HEK293 (cell line): Measurements from ENCODE around the gene CYB5D1.

Experiments
- CTCF ChIA-PET: fragments of 350-600 bp; formaldehyde crosslinking; extraction: SDS; loops from one replicate; lab custom pipeline; 2021; ENCODE audit warnings: antibody characterized with exemption; lab: Yijun Ruan, JAX
- POLR2A ChIA-PET: fragments of 300-600 bp; formaldehyde crosslinking; extraction: SDS; loops from one replicate; lab custom pipeline; 2020; ENCODE audit warnings: antibody characterized with exemption, inconsistent platforms; lab: Yijun Ruan, JAX
- H3K27ac ChIP-seq: fragments of 200-500 bp; sonication (Bioruptor generic); 2 replicates; pipeline ENCODE4 v1.5.1; 2014; ENCODE audit warnings: low read depth, low read length, control low read depth, inconsistent platforms; ENCODE audit errors: extremely low read depth
- H3K36me3 ChIP-seq, 2 experiments: fragments of 200-500 bp in 1 of 2; sonication (Bioruptor generic) in 1 of 2; 1 replicate in 1 of 2; 2 replicates in 1 of 2; pipeline ENCODE4 v1.5.1; 2014 to 2017; ENCODE audit warnings: inconsistent platforms in 2 of 2, low read length in 2 of 2; ENCODE audit not compliant: control insufficient read depth in 2 of 2, insufficient read depth in 1 of 2
- H3K4me1 ChIP-seq: fragments of 200-500 bp; sonication (Bioruptor generic); 2 replicates; pipeline ENCODE4 v1.5.1; 2014; ENCODE audit warnings: mild to moderate bottlenecking, low read length, inconsistent platforms; ENCODE audit not compliant: control insufficient read depth, insufficient read depth
- H3K4me3 ChIP-seq: 2 replicates; pipeline ENCODE4 v1.5.1; 2011; ENCODE audit warnings: low read depth, mild to moderate bottlenecking, control low read depth, low read length, moderate library complexity
- H3K9me3 ChIP-seq: fragments of 200-500 bp; sonication (Bioruptor generic); 2 replicates; pipeline ENCODE4 v1.5.1; 2014; ENCODE audit warnings: low read depth, low read length, inconsistent platforms; ENCODE audit not compliant: control insufficient read depth, insufficient read depth
- BCL11B ChIP-seq: fragments of 450-650 bp; formaldehyde crosslinking; IDR thresholded peaks from 2 replicates; pipeline ENCODE4 v1.5.1; 2016; ENCODE audit warnings: low read depth, missing biosample characterization, missing genetic modification characterization
- IKZF3 ChIP-seq: fragments of 450-650 bp; IDR thresholded peaks from 2 replicates; pipeline ENCODE4 v1.5.0; 2018; ENCODE audit warnings: missing biosample characterization, mild to moderate bottlenecking, missing genetic modification characterization, moderate library complexity
- KLF10 ChIP-seq: fragments of 450-650 bp; IDR thresholded peaks from 2 replicates; pipeline ENCODE4 v1.5.1; 2018; ENCODE audit warnings: missing biosample characterization, mild to moderate bottlenecking, missing genetic modification characterization
- KLF16 ChIP-seq: fragments of 450-650 bp; formaldehyde crosslinking; IDR thresholded peaks from 2 replicates; pipeline ENCODE4 v1.5.1; 2017; ENCODE audit warnings: missing biosample characterization, missing genetic modification characterization
- PRDM1 ChIP-seq: fragments of 450-650 bp; formaldehyde crosslinking; IDR thresholded peaks from 2 replicates; pipeline ENCODE4; 2016; ENCODE audit warnings: missing biosample characterization, missing genetic modification characterization
- PRDM10 ChIP-seq: fragments of 450-650 bp; formaldehyde crosslinking; IDR thresholded peaks from 2 replicates; pipeline ENCODE4 v1.5.1; 2016; ENCODE audit warnings: missing biosample characterization, missing genetic modification characterization
- SP3 ChIP-seq: fragments of 450-650 bp; formaldehyde crosslinking; IDR thresholded peaks from 2 replicates; pipeline ENCODE4 v1.5.1; 2016; ENCODE audit warnings: missing biosample characterization, missing genetic modification characterization
- ZBTB17 ChIP-seq: fragments of 450-650 bp; formaldehyde crosslinking; IDR thresholded peaks from 2 replicates; pipeline ENCODE4 v1.5.1; 2016; ENCODE audit warnings: missing biosample characterization, missing genetic modification characterization
- ZNF184 ChIP-seq: fragments of 450-650 bp; IDR thresholded peaks from 2 replicates; pipeline ENCODE4 v1.5.1; 2018; ENCODE audit warnings: missing biosample characterization, mild to moderate bottlenecking, missing genetic modification characterization
- ZNF324 ChIP-seq: fragments of 450-650 bp; formaldehyde crosslinking; IDR thresholded peaks from 2 replicates; pipeline ENCODE4 v1.5.1; 2016; ENCODE audit warnings: missing biosample characterization, missing genetic modification characterization
- ZNF423 ChIP-seq: fragments of 450-650 bp; formaldehyde crosslinking; IDR thresholded peaks from 2 replicates; pipeline ENCODE4 v1.5.1; 2016; ENCODE audit warnings: missing biosample characterization, missing genetic modification characterization
- ZNF530 ChIP-seq: fragments of 450-650 bp; formaldehyde crosslinking; IDR thresholded peaks from 2 replicates; pipeline ENCODE4 v1.5.1; 2016; ENCODE audit warnings: low read depth, missing biosample characterization, missing genetic modification characterization
- ZNF558 ChIP-seq: fragments of 450-650 bp; formaldehyde crosslinking; IDR thresholded peaks from 2 replicates; pipeline ENCODE4 v1.5.1; 2016; ENCODE audit warnings: missing biosample characterization, missing genetic modification characterization
- ZNF571 ChIP-seq: fragments of 450-650 bp; formaldehyde crosslinking; IDR thresholded peaks from 2 replicates; pipeline ENCODE4 v1.5.0; 2017; ENCODE audit warnings: missing biosample characterization, missing genetic modification characterization
- ZNF624 ChIP-seq: fragments of 450-650 bp; formaldehyde crosslinking; IDR thresholded peaks from 2 replicates; pipeline ENCODE4 v1.5.1; 2017; ENCODE audit warnings: missing biosample characterization, missing genetic modification characterization
- ZNF626 ChIP-seq: fragments of 450-650 bp; sonication (Bioruptor Pico); formaldehyde crosslinking; IDR thresholded peaks from 2 replicates; pipeline ENCODE4 v1.5.1; 2018; ENCODE audit warnings: missing biosample characterization, missing genetic modification characterization, inconsistent platforms
- ZNF701 ChIP-seq: fragments of 450-650 bp; formaldehyde crosslinking; IDR thresholded peaks from 2 replicates; pipeline ENCODE4 v1.5.1; 2016; ENCODE audit warnings: missing biosample characterization, missing genetic modification characterization
- TF ChIP-seq, protein P1 (sequence below): fragments of 450-650 bp; formaldehyde crosslinking; IDR thresholded peaks from 2 replicates; pipeline ENCODE4 v1.5.1; 2016; ENCODE audit warnings: missing biosample characterization, missing genetic modification characterization

Gene CYB5D1

DNA sequence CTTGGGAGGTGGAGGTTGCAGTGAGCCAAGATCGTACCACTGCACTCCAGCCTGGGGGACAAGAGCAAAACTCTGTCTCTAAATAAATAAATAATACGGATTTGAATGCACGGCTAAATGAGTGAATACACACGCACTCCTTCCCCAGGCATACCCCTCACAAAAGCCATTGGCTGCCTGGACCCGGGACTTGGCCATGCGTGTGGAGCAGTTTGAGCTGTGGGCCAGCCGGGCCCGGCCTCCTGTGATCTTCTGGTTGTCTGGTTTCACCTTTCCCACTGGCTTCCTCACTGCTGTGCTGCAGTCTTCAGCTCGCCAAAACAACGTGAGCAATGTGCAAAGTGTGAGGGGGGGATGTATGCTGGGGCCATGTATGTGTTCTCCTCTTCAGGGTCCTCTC, 25.4 kb upstream of the CYB5D1 start:
- Histone ChIP-seq H3K4me1 (peaks cover 11% of the 10 kb centered on the region), H3K27ac (no peak overlapping the region), H3K9me3 (no peaks in the 10 kb centered on the region), H3K36me3 (no peaks in the 10 kb centered on the region), H3K4me3 (no peak overlapping the region)
- POLR2A ChIA-PET = interaction anchor here (4.2 to 6.1 kb wide), 2 partner anchors 11 to 24 kb away, joined by 42 to 56 read pairs; partner anchors contain the start of genes CYB5D1, NAA38 and TMEM88
- TF ChIP-seq PRDM10 = peak; percentile 97
- TF ChIP-seq ZNF624 (tag by site-specific recombination) = no peak
- CTCF ChIA-PET = interaction anchor here (0.6 to 3.4 kb wide), 11 partner anchors 9 to 225 kb away, joined by 3 to 13 read pairs (median 4); no protein-coding TSS in a partner anchor

DNA sequence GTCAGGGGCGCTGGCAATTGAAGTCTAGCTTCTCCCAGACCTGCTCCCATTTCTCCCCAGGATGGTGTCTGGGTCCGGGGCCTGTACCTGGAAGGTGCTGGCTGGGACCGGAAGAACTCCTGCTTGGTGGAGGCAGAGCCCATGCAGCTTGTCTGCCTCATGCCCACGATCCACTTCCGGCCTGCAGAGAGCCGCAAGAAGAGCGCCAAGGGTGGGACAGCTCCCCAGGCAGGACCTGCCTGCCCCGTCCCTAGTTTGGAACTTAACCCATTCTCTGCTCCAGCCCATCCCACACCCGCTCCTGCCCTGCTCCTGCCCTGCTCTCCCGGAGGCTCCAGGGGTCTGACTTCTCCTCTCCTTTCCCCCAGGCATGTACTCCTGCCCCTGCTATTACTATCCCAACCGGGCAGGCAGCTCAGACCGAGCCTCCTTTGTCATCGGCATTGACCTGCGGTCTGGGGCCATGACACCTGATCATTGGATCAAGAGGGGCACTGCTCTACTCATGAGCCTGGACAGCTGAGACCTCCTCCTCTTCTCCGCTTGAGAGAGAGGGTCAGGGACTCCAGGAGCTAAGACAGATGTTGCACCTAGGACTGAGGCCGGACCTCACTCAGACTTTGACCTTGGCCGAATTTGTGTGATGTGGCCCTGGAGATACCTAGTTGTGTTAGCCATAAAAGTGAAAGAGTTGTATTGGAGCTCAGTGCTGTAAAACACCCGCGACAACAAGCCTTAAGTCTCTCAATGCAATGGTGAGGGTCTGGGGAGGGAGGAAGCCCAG, 24.6 kb upstream of the CYB5D1 start:
- Histone ChIP-seq H3K9me3 (no peaks in the 10 kb centered on the region), H3K4me3 (no peak overlapping the region), H3K4me1 (peaks cover 17% of the 10 kb centered on the region), H3K27ac (no peak overlapping the region; the same call in 1 of the 2 replicates), H3K36me3 (no peaks in the 10 kb centered on the region)
- TF ChIP-seq ZBTB17 (tag by site-specific recombination) (peak; percentile 13; the same call in 1 of the 2 replicates), ZNF324 (tag by site-specific recombination) (no peak), BCL11B (tag by site-specific recombination) (0 out of 2 replicates have a peak, but pooled peaks have one; percentile 24), ZNF701 (tag by site-specific recombination) (no peak)
- ChIA-PET POLR2A (interaction anchor here (1.0 to 6.1 kb wide), 4 partner anchors 11 to 98 kb away, joined by 3 to 56 read pairs (median 24); partner anchors contain the start of genes CNTROB, CYB5D1, NAA38 and RNF227), CTCF (interaction anchor here (0.6 to 3.4 kb wide), 18 partner anchors 8 to 225 kb away, joined by 3 to 15 read pairs (median 6); no protein-coding TSS in a partner anchor)

DNA sequence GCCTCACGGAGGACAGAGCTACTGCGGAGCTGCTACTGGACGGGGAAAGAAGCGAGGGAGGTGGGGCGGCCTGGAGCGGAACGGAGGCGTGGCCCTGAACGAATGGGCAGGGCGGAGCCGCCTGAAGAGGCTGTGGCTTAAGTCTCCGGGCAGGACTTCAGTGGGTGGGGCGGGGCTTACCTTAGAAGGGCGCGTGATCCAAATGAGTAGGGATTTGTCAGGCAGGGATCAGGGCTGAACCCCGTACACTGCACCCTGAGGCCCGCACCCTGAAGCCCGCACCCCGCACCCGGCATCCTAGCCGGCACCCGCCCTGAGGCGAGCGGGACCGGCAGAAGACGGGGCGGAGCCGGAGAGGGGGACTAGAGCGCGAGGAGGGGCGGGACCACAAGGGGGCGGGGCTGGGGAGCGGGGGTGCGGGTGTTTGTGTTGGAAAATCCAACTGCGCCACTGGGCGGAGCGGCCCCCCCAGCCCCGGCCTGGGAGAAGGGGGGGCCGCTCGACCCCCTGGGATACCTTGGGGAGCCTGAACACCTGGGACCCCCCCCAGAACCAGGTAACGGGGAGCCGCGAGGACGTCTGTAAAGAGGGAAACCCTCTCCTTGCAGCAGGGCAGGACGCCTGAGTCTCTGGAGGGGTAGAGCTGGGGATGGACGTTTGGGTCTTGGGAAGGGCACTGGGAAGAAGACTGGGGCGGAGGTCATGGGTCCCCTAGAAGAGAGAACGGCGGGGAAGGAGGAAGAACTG, 23.8 kb upstream of the CYB5D1 start, which contains the start of gene KDM6B:
Gene KDM6B, plus strand, starts transcription at position 423 of the 747 bp plus-strand sequence. CDS start 11,338 bp downstream, outside the sequence.
- peaks cover 21% of the 10 kb centered on the region for H3K4me1 ChIP-seq
- ChIA-PET POLR2A (interaction anchor here (0.7 to 6.1 kb wide), 7 partner anchors 10 to 516 kb away, joined by 3 to 56 read pairs (median 6); partner anchors contain the start of genes CNTROB, CYB5D1, NAA38 and RNF227), CTCF (interaction anchor here (0.6 to 3.4 kb wide), 26 partner anchors 9 to 218 kb away, joined by 3 to 16 read pairs (median 6); no protein-coding TSS in a partner anchor)
- H3K9me3 ChIP-seq = no peaks in the 10 kb centered on the region
- peak within 1 kb of the TSS; percentile 100 for H3K27ac ChIP-seq
- H3K36me3 ChIP-seq = no peaks in the 10 kb centered on the region
- peak within 1 kb of the TSS; percentile 55 for H3K4me3 ChIP-seq
- TF ChIP-seq ZNF184 (tag by site-specific recombination) (no peak), SP3 (tag by site-specific recombination) (peak; percentile 84), ZNF423 (tag by site-specific recombination) (no peak), ZNF558 (tag by site-specific recombination) (no peak), ZBTB17 (tag by site-specific recombination) (no peak), KLF10 (tag by site-specific recombination) (peak; percentile 70; the same call in 1 of the 2 replicates), ZNF530 (tag by site-specific recombination) (no peak), IKZF3 (tag by site-specific recombination) (peak; percentile 75), KLF16 (peak; percentile 79), ZNF701 (tag by site-specific recombination) (no peak), ZNF626 (no peak), PRDM1 (no peak), ZNF571 (tag by site-specific recombination) (no peak), PRDM10 (peak; percentile 87)
- TF ChIP-seq, protein P1, sequence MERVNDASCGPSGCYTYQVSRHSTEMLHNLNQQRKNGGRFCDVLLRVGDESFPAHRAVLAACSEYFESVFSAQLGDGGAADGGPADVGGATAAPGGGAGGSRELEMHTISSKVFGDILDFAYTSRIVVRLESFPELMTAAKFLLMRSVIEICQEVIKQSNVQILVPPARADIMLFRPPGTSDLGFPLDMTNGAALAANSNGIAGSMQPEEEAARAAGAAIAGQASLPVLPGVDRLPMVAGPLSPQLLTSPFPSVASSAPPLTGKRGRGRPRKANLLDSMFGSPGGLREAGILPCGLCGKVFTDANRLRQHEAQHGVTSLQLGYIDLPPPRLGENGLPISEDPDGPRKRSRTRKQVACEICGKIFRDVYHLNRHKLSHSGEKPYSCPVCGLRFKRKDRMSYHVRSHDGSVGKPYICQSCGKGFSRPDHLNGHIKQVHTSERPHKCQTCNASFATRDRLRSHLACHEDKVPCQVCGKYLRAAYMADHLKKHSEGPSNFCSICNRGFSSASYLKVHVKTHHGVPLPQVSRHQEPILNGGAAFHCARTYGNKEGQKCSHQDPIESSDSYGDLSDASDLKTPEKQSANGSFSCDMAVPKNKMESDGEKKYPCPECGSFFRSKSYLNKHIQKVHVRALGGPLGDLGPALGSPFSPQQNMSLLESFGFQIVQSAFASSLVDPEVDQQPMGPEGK = peak; percentile 57
